GM12878 (cell line): ENCODE data around the gene ADAMTS16. TPM values are rescaled to one million over a fixed set of nuclear protein-coding genes. Genes with fewer than 3 reads are reported as not detected.

Experiments used
- ATAC-seq: fragments of 200-7000 bp; cut with Tn5 transposase; 3 replicates; pipeline ENCODE4 v1.9.1; 2020; ENCODE audit warnings: mild to moderate bottlenecking, moderate library complexity
- BruUV-seq: library from RNA; stranded (reverse); fragments of 400-500 nt; replicated peaks from 2 replicates; lab custom pipeline; 2021; lab: Mats Ljungman, UMichigan
- CTCF ChIA-PET: fragments of 300-600 bp; sonication (Branson Sonifier 250); formaldehyde crosslinking; extraction: SDS; loops from one replicate; lab custom pipeline; 2021; ENCODE audit warnings: inconsistent platforms; lab: Yijun Ruan, JAX
- POLR2A ChIA-PET: fragments of 350-600 bp; formaldehyde crosslinking; extraction: SDS; loops from one replicate; lab custom pipeline; 2021; ENCODE audit warnings: inconsistent platforms; lab: Charles Lee
- RAD21 ChIA-PET: fragments of 300-600 bp; sonication (Branson Sonifier 250); formaldehyde crosslinking; loops from one replicate; lab custom pipeline; 2023; ENCODE audit warnings: antibody characterized with exemption; ENCODE audit not compliant: unreplicated experiment; lab: Charles Lee
- SMC1A ChIA-PET: fragments of 300-600 bp; sonication (Branson Sonifier 250); formaldehyde crosslinking; loops from one replicate; lab custom pipeline; 2023; ENCODE audit not compliant: unreplicated experiment, uncharacterized antibody; lab: Charles Lee
- DNase-seq: peaks from one replicate; pipeline ENCODE4 v3.0.0-alpha.2; 2011; ENCODE audit warnings: low read depth, low spot score
- FAIRE-seq: peaks from 3 replicates; lab custom pipeline; 2011; peaks lifted over from hg19 to GRCh38; lab: Jason Lieb, UNC
- H2AFZ ChIP-seq: 2 replicates; pipeline ENCODE4 v1.6.0; 2011; ENCODE audit warnings: low read depth, low read length, control low read depth; ENCODE audit not compliant: control insufficient read depth
- H3K27ac ChIP-seq: 2 replicates; pipeline ENCODE4 v1.5.1; 2011; ENCODE audit warnings: control low read depth; ENCODE audit not compliant: control insufficient read depth, insufficient read depth
- H3K27me3 ChIP-seq, 2 experiments: replicated peaks in 1 of 2; 2 replicates each; pipeline versions ENCODE4 v1.6.0 to v1.6.1; 2011; ENCODE audit warnings: low read length in 1 of 2; ENCODE audit not compliant: control insufficient read depth in 2 of 2, insufficient read depth in 2 of 2
- H3K36me3 ChIP-seq, 2 experiments: 2 replicates each; pipeline ENCODE4 v1.5.1; 2011; ENCODE audit warnings: low read length in 1 of 2; ENCODE audit not compliant: control insufficient read depth in 2 of 2, insufficient read depth in 2 of 2
- H3K4me1 ChIP-seq: 2 replicates; pipeline ENCODE4 v1.6.1; 2011; ENCODE audit warnings: mild to moderate bottlenecking, low read length, moderate library complexity, mixed read lengths; ENCODE audit not compliant: control insufficient read depth, insufficient read depth
- H3K4me2 ChIP-seq: 2 replicates; pipeline ENCODE4 v1.6.0; 2011; ENCODE audit warnings: control low read depth; ENCODE audit not compliant: control insufficient read depth, insufficient read depth
- H3K4me3 ChIP-seq: fragments of 200-600 bp; sonication (generic); 2 replicates; pipeline ENCODE4 v1.5.1; 2016
- H3K79me2 ChIP-seq: 2 replicates; pipeline ENCODE4 v1.6.0; 2011; ENCODE audit warnings: low read length; ENCODE audit not compliant: control insufficient read depth, insufficient read depth
- H3K9ac ChIP-seq: 2 replicates; pipeline ENCODE4 v1.8.0; 2011; ENCODE audit warnings: low read length, control low read depth, mixed read lengths; ENCODE audit not compliant: control insufficient read depth, insufficient read depth
- H3K9me3 ChIP-seq: replicated peaks from 3 replicates; pipeline ENCODE4 v1.5.1; 2011; ENCODE audit warnings: mild to moderate bottlenecking, low read length; ENCODE audit not compliant: control insufficient read depth, insufficient read depth
- H4K20me1 ChIP-seq: 2 replicates; pipeline ENCODE4 v1.6.0; 2011; ENCODE audit not compliant: control insufficient read depth, insufficient read depth
- CEBPB ChIP-seq, 2 experiments: fragments of 150-350 bp in 1 of 2; IDR thresholded peaks; 2 replicates each; pipeline ENCODE4 v1.6.1; 2012 to 2014; ENCODE audit warnings: low read depth in 2 of 2, low read length in 2 of 2, borderline replicate concordance in 1 of 2, inconsistent platforms in 1 of 2
- NR2F1 ChIP-seq: fragments of 450-650 bp; conservative IDR thresholded peaks from 2 replicates; pipeline ENCODE4 v1.6.1; 2017; ENCODE audit warnings: mild to moderate bottlenecking
- RCOR1 ChIP-seq: conservative IDR thresholded peaks from 2 replicates; pipeline ENCODE4 v1.6.1; 2012; ENCODE audit warnings: low read depth, low read length, improper control_type of control experiment
- SIX5 ChIP-seq: IDR thresholded peaks from 2 replicates; pipeline ENCODE4 v1.6.1; 2011; ENCODE audit warnings: mild to moderate bottlenecking, low read depth, low read length, moderate library complexity; ENCODE audit not compliant: severe bottlenecking
- SMAD5 ChIP-seq: IDR thresholded peaks from 2 replicates; pipeline ENCODE4 v1.6.1; 2016; ENCODE audit warnings: antibody characterized with exemption, low read depth
- SMC3 ChIP-seq: IDR thresholded peaks from 2 replicates; pipeline ENCODE4 v1.6.1; 2011; ENCODE audit warnings: low read length, improper control_type of control experiment, borderline replicate concordance
- SPI1 ChIP-seq: IDR thresholded peaks from 2 replicates; pipeline ENCODE4 v1.6.1; 2011; ENCODE audit warnings: low read depth, mild to moderate bottlenecking, low read length, moderate library complexity, borderline replicate concordance; ENCODE audit not compliant: insufficient read depth
- SRF ChIP-seq, 2 experiments: IDR thresholded peaks; 2 replicates each; pipeline ENCODE4 v1.6.1; 2011; ENCODE audit warnings: low read depth in 2 of 2, low read length in 2 of 2, mild to moderate bottlenecking in 1 of 2, moderate library complexity in 1 of 2
- TCF3 ChIP-seq: IDR thresholded peaks from 2 replicates; pipeline ENCODE4 v1.6.1; 2012; ENCODE audit warnings: low read depth, mild to moderate bottlenecking, low read length, borderline replicate concordance; ENCODE audit not compliant: insufficient read depth
- ZNF207 ChIP-seq: fragments of 450-650 bp; IDR thresholded peaks from 2 replicates; pipeline ENCODE4 v1.6.1; 2014; ENCODE audit warnings: antibody characterized with exemption, mild to moderate bottlenecking, borderline replicate concordance
- ZZZ3 ChIP-seq: IDR thresholded peaks from 2 replicates; pipeline ENCODE4 v1.6.1; 2011; ENCODE audit warnings: low read depth; ENCODE audit not compliant: control insufficient read depth, insufficient read length
- WGBS: methylation state at CpG from one replicate; pipeline ENCODE4 v1.1.6; 2016; ENCODE audit warnings: low lambda C conversion rate; ENCODE audit not compliant: insufficient replicate concordance, insufficient coverage; ENCODE audit errors: missing lambda C conversion rate; 5-methylcytosine and 5-hydroxymethylcytosine counted together
- in situ Hi-C: fragments of 300-500 bp; cut with MboI; formaldehyde crosslinking; loops from 9 replicates; pipeline ENCODE4 v1.14.3; 2018; ENCODE audit warnings: mixed read lengths
- intact Hi-C: fragments of 100-400 bp; cut with micrococcal nuclease; formaldehyde crosslinking; loops from one replicate; pipeline ENCODE4 v1.14.2; 2022; ENCODE audit not compliant: unreplicated experiment
- polyA plus RNA-seq, 11 experiments: library from polyadenylated mRNA; depleted of rRNA in 4 of 11; unstranded in 6 of 11; stranded (reverse) in 5 of 11; fragments of >200 nt; fragmentation: Nextera tagmentation in 4 of 11; fragmentation: Illumina TruSeq in 1 of 11; extraction: Ambion mirVana in 4 of 11; extraction: Trizol in 1 of 11; gene quantifications; 1 replicate in 1 of 11; 2 replicates in 10 of 11; pipeline versions ENCODE4 v1.2.1 to v1.2.3, GENCODE V29; 2011 to 2016; ENCODE audit warnings: inconsistent platforms in 2 of 11, missing spikeins in 2 of 11, low read depth in 1 of 11
- total RNA-seq, 4 experiments: library from RNA; depleted of rRNA in 3 of 4; stranded (reverse); fragments of >200 nt in 3 of 4; fragmentation: Illumina TruSeq in 1 of 4; extraction: Trizol in 1 of 4; gene quantifications; 2 replicates each; pipeline versions ENCODE4 v1.2.1 to v1.2.3, GENCODE V29; 2013 to 2021
- TF ChIP-seq, protein P1 (sequence below): fragments of 450-650 bp; IDR thresholded peaks from 2 replicates; pipeline ENCODE4 v1.6.1; 2016; ENCODE audit warnings: mild to moderate bottlenecking
- TF ChIP-seq, protein P2 (sequence below): IDR thresholded peaks from 2 replicates; pipeline ENCODE4 v1.6.1; 2012; ENCODE audit warnings: mild to moderate bottlenecking, low read depth, low read length
- TF ChIP-seq, protein P3 (sequence below): fragments of 450-650 bp; IDR thresholded peaks from 2 replicates; pipeline ENCODE4 v1.6.1; 2016; ENCODE audit warnings: mild to moderate bottlenecking

Gene ADAMTS16
- total and polyA plus RNA-seq, 10 of the 15 experiments (the other 5 are each of a cell fraction or from before 2014, with no cell fraction given) = 0.04 TPM; not detected in 9

- TF ChIP-seq, protein P1, sequence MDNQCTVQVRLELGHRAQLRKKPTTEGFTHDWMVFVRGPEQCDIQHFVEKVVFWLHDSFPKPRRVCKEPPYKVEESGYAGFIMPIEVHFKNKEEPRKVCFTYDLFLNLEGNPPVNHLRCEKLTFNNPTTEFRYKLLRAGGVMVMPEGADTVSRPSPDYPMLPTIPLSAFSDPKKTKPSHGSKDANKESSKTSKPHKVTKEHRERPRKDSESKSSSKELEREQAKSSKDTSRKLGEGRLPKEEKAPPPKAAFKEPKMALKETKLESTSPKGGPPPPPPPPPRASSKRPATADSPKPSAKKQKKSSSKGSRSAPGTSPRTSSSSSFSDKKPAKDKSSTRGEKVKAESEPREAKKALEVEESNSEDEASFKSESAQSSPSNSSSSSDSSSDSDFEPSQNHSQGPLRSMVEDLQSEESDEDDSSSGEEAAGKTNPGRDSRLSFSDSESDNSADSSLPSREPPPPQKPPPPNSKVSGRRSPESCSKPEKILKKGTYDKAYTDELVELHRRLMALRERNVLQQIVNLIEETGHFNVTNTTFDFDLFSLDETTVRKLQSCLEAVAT = no peak
- TF ChIP-seq, protein P2, sequence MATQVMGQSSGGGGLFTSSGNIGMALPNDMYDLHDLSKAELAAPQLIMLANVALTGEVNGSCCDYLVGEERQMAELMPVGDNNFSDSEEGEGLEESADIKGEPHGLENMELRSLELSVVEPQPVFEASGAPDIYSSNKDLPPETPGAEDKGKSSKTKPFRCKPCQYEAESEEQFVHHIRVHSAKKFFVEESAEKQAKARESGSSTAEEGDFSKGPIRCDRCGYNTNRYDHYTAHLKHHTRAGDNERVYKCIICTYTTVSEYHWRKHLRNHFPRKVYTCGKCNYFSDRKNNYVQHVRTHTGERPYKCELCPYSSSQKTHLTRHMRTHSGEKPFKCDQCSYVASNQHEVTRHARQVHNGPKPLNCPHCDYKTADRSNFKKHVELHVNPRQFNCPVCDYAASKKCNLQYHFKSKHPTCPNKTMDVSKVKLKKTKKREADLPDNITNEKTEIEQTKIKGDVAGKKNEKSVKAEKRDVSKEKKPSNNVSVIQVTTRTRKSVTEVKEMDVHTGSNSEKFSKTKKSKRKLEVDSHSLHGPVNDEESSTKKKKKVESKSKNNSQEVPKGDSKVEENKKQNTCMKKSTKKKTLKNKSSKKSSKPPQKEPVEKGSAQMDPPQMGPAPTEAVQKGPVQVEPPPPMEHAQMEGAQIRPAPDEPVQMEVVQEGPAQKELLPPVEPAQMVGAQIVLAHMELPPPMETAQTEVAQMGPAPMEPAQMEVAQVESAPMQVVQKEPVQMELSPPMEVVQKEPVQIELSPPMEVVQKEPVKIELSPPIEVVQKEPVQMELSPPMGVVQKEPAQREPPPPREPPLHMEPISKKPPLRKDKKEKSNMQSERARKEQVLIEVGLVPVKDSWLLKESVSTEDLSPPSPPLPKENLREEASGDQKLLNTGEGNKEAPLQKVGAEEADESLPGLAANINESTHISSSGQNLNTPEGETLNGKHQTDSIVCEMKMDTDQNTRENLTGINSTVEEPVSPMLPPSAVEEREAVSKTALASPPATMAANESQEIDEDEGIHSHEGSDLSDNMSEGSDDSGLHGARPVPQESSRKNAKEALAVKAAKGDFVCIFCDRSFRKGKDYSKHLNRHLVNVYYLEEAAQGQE = no peak
- TF ChIP-seq ZZZ3 (no peak), SPI1 (no peak), SRF (IDR thresholded peaks at IDR 0.05; ENCODE audit: low read depth in 2 of 2, low read length in 2 of 2) (no peak), SMAD5 (no peak), TCF3 (no peak), SMC3 (no peak), SIX5 (no peak), NR2F1 (no peak), ZNF207 (no peak), CEBPB (IDR thresholded peaks at IDR 0.05; ENCODE audit: borderline replicate concordance in 1 of 2, low read depth in 2 of 2, low read length in 2 of 2) (no peak), RCOR1 (no peak)
- TF ChIP-seq, protein P3, sequence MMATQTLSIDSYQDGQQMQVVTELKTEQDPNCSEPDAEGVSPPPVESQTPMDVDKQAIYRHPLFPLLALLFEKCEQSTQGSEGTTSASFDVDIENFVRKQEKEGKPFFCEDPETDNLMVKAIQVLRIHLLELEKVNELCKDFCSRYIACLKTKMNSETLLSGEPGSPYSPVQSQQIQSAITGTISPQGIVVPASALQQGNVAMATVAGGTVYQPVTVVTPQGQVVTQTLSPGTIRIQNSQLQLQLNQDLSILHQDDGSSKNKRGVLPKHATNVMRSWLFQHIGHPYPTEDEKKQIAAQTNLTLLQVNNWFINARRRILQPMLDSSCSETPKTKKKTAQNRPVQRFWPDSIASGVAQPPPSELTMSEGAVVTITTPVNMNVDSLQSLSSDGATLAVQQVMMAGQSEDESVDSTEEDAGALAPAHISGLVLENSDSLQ = no peak
- FAIRE-seq = no peak
- 72% methylated on average over 8 of the region's 8 CpGs for WGBS
Observed at GRCh38 chr5:5360363-5360940, 220.3 kb downstream of the ADAMTS16 start.

More at GRCh38 chr5:5360363-5360940, 220.3 kb downstream of the ADAMTS16 start:
- no TSS peak for BruUV-seq
- Histone ChIP-seq H3K4me3 (no peak overlapping the region), H3K79me2 (no peaks in the 10 kb centered on the region), H3K9ac (no peak overlapping the region), H2AFZ (no peak overlapping the region), H3K36me3 (no peaks in the 10 kb centered on the region), H4K20me1 (no peaks in the 10 kb centered on the region), H3K4me1 (no peaks in the 10 kb centered on the region), H3K27me3 (no peaks in the 10 kb centered on the region), H3K4me2 (no peak overlapping the region), H3K27ac (no peak overlapping the region), H3K9me3 (no peaks in the 10 kb centered on the region)
- no peak for DNase-seq
- POLR2A ChIA-PET = no interaction called here
- RAD21 ChIA-PET = no interaction called here
- CTCF ChIA-PET = no interaction called here
- ATAC-seq = no peak
- in situ Hi-C loops (no loop called here), intact Hi-C loops (no loop called here)
- SMC1A ChIA-PET = no interaction called here
